GM18867 (cell line): ENCODE measurements around the gene ECPAS.
"Not testable (repeated sequence)": the region's sequence is repeated elsewhere in the genome, so short reads cannot be mapped to it uniquely, and the experiment has no call there.

Source experiments
- ATAC-seq: cut with Tn5 transposase; IDR thresholded peaks from one replicate; pipeline ENCODE4 v1.9.1; 2021; ENCODE audit warnings: mild to moderate bottlenecking, moderate library complexity; ENCODE audit not compliant: unreplicated experiment

Gene ECPAS

GRCh38 chr9:111483858-111484571 is at the start of gene ECPAS:
ECPAS (minus strand) TSS chr9:111484383; CDS start chr9:111472918, 11,465 bp downstream.
- ATAC-seq = peak; percentile 59

- ATAC-seq = no peak
Measured at GRCh38 chr9:111533099-111533790, 49.1 kb upstream of the ECPAS start.

GRCh38 chr9:111531716-111532115 is 47.5 kb upstream of the ECPAS start:
- ATAC-seq = no peak

- ATAC-seq = no peak
Measured at GRCh38 chr9:111529787-111530186, 45.6 kb upstream of the ECPAS start.

GRCh38 chr9:111527347-111527746 is 43.2 kb upstream of the ECPAS start:
- no peak for ATAC-seq

GRCh38 chr9:111525056-111525977 is 41.1 kb upstream of the ECPAS start, which contains the start of gene ZNF483:
ZNF483 (plus strand) TSS chr9:111525179; CDS start chr9:111527396, 2,217 bp downstream.
- peak; percentile 44 for ATAC-seq

GRCh38 chr9:111524731-111525055 is 40.5 kb upstream of the ECPAS start:
- ATAC-seq = no peak

- ATAC-seq = no peak
Measured at GRCh38 chr9:111516061-111516465, 31.9 kb upstream of the ECPAS start.

GRCh38 chr9:111514967-111515366 is 30.8 kb upstream of the ECPAS start:
- no peak for ATAC-seq

- not testable (repeated sequence) for ATAC-seq
Measured at GRCh38 chr9:111511581-111511980, 27.4 kb upstream of the ECPAS start.

- ATAC-seq = no peak
Measured at GRCh38 chr9:111502506-111502905, 18.3 kb upstream of the ECPAS start.

- no peak for ATAC-seq
Measured at GRCh38 chr9:111501648-111502047, 17.5 kb upstream of the ECPAS start.

- no peak for ATAC-seq
Measured at GRCh38 chr9:111501005-111501562, 16.9 kb upstream of the ECPAS start.

GRCh38 chr9:111497196-111497595 is 13.0 kb upstream of the ECPAS start:
- not testable (repeated sequence) for ATAC-seq

GRCh38 chr9:111484572-111484894 is 350 bp upstream of the ECPAS start:
- ATAC-seq = peak; percentile 0

GRCh38 chr9:111483439-111483857 is 735 bp downstream of the ECPAS start:
- ATAC-seq = peak; percentile 35

- ATAC-seq = peak; percentile 64
Measured at GRCh38 chr9:111482694-111483438, 1.3 kb downstream of the ECPAS start.

- no peak for ATAC-seq
Measured at GRCh38 chr9:111481885-111482636, 2.1 kb downstream of the ECPAS start.

GRCh38 chr9:111477677-111478076 is 6.5 kb downstream of the ECPAS start:
- ATAC-seq = no peak

GRCh38 chr9:111475195-111475594 is 9.0 kb downstream of the ECPAS start:
- ATAC-seq = no peak
